Epithelial cell of esophagus (primary cell): ENCODE results near the gene COX8A.
"Not testable (repeated sequence)": the region's sequence is repeated elsewhere in the genome, so short reads cannot be mapped to it uniquely, and the experiment has no call there.

Source experiments
- DNase-seq: peaks from one replicate; pipeline ENCODE4 v3.0.0; 2010; ENCODE audit warnings: low read depth
- H3K4me3 ChIP-seq: 2 replicates; pipeline ENCODE4 v1.5.1; 2011; ENCODE audit warnings: mild to moderate bottlenecking, low read length, control low read depth
- CTCF ChIP-seq: IDR thresholded peaks from 2 replicates; pipeline ENCODE4 v1.5.1; 2011; ENCODE audit warnings: low read depth, mild to moderate bottlenecking, low read length, control low read depth, inconsistent platforms; ENCODE audit not compliant: insufficient read depth; ENCODE audit errors: missing control alignments

COX8A gene

GRCh38 chr11:63945477-63946163 is 28.8 kb upstream of the COX8A start:
- no peak overlapping the region for H3K4me3 ChIP-seq
- peak; percentile 75 for TF ChIP-seq CTCF
- peak; percentile 81 for DNase-seq

- DNase-seq: peak; percentile 62
- H3K4me3 ChIP-seq: no peak overlapping the region
- TF ChIP-seq CTCF: no peak
These were observed 22.5 kb upstream of the COX8A start for GRCh38 chr11:63951779-63952536.

- H3K4me3 ChIP-seq: no peak overlapping the region
- TF ChIP-seq CTCF: no peak
- DNase-seq: peak; percentile 75
These were observed 21.9 kb upstream of the COX8A start for GRCh38 chr11:63952570-63952969.

- DNase-seq: no peak
- H3K4me3 ChIP-seq: no peak overlapping the region
- no peak for TF ChIP-seq CTCF
These were observed 16.4 kb upstream of the COX8A start for GRCh38 chr11:63958008-63958407.

GRCh38 chr11:63961608-63962412 is 12.6 kb upstream of the COX8A start:
- H3K4me3 ChIP-seq: no peak overlapping the region
- TF ChIP-seq CTCF: no peak
- DNase-seq: peak; percentile 82

- not testable (repeated sequence) for DNase-seq, H3K4me3 ChIP-seq
These were observed 10.5 kb upstream of the COX8A start for GRCh38 chr11:63963895-63964294.

GRCh38 chr11:63966444-63966843 is 8.0 kb upstream of the COX8A start:
- TF ChIP-seq CTCF: no peak
- no peak overlapping the region for H3K4me3 ChIP-seq
- DNase-seq: no peak
